ENCODE results near the gene SRP54.

- TF ChIP-seq POLR2A (IDR thresholded peaks at IDR 0.05; ENCODE audit: low read depth, low read length) = no peak
- no peak for TF ChIP-seq POLR2AphosphoS5 (IDR thresholded peaks at IDR 0.05; ENCODE audit: low read depth, low read length)
- TF ChIP-seq TAF1 (IDR thresholded peaks at IDR 0.05; ENCODE audit: borderline replicate concordance, low read depth, low read length) = no peak
Observed at GRCh38 chr14:34993426-34993825, 10.6 kb downstream of the SRP54 start.

All from GM12892 (cell line).